HL-60 (cell line): Measurements from ENCODE around the gene ZER1.

ENCODE experiments used
- DNase-seq, 2 experiments: peaks; one replicate each; pipeline ENCODE4 v3.0.0-alpha.2; 2010 to 2020; ENCODE audit warnings: low read depth in 1 of 2, low spot score in 1 of 2
- H3K27ac ChIP-seq: fragments of 250-450 bp; sonication (Bioruptor Pico); replicated peaks from 2 replicates; pipeline ENCODE4 v1.5.1; 2020; ENCODE audit warnings: mild to moderate bottlenecking, moderate library complexity
- H3K27me3 ChIP-seq: fragments of 250-450 bp; sonication (Bioruptor Pico); 2 replicates; pipeline ENCODE4 v1.5.1; 2021; ENCODE audit warnings: mild to moderate bottlenecking, moderate library complexity; ENCODE audit not compliant: insufficient read depth, poor library complexity, severe bottlenecking
- H3K4me3 ChIP-seq: replicated peaks from 2 replicates; pipeline ENCODE4 v1.5.1; 2011; ENCODE audit warnings: mild to moderate bottlenecking, control low read depth, low read length; ENCODE audit not compliant: insufficient read depth
- GABPA ChIP-seq: IDR thresholded peaks from 2 replicates; pipeline ENCODE4 v1.6.1; 2012; ENCODE audit warnings: low read depth
- POLR2AphosphoS5 ChIP-seq: IDR thresholded peaks from 2 replicates; pipeline ENCODE4 v1.6.1; 2012; ENCODE audit warnings: low read depth
- SPI1 ChIP-seq: IDR thresholded peaks from 2 replicates; pipeline ENCODE4 v1.6.1; 2012; ENCODE audit warnings: low read depth, mild to moderate bottlenecking, borderline replicate concordance
- TF ChIP-seq, protein P1 (sequence below): IDR thresholded peaks from 2 replicates; pipeline ENCODE4 v1.6.1; 2012; ENCODE audit warnings: low read depth; ENCODE audit not compliant: insufficient replicate concordance
- TF ChIP-seq, protein P2 (sequence below): IDR thresholded peaks from one replicate; pipeline ENCODE4 v1.5.1; 2011; ENCODE audit warnings: low read length, control low read depth, inconsistent platforms; ENCODE audit not compliant: insufficient read depth

Gene ZER1

DNA sequence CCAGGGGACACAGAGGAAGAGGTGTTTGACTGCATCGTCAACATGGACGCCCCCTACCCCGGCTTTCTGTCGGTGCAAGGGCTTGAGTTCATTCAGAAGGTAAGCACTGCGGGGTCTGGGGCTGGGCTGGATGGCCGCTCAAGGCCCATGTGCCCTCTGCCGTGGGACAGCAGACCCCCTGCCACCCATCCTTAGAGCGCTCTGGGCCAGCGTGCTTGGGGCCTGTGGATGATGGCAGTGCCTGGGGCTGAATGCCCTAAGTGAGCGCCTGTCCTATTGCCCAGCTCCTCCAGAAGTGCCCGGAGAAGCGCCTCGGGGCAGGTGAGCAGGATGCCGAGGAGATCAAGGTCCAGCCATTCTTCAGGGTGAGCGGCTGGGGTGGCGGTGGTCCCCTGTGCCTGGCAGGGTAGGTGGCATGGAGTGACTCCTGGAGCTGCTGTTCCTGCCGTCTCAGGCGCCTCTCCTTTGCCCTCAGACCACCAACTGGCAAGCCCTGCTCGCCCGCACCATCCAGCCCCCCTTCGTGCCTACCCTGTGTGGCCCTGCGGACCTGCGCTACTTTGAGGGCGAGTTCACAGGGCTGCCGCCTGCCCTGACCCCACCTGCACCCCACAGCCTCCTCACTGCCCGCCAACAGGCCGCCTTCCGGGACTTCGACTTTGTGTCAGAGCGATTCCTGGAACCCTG, 51.7 kb downstream of the ZER1 start:
- no peaks in the 10 kb centered on the region for H3K27me3 ChIP-seq
- no peak overlapping the region for H3K27ac ChIP-seq
- TF ChIP-seq GABPA (no peak), SPI1 (no peak), POLR2AphosphoS5 (no peak)
- TF ChIP-seq, protein P1, sequence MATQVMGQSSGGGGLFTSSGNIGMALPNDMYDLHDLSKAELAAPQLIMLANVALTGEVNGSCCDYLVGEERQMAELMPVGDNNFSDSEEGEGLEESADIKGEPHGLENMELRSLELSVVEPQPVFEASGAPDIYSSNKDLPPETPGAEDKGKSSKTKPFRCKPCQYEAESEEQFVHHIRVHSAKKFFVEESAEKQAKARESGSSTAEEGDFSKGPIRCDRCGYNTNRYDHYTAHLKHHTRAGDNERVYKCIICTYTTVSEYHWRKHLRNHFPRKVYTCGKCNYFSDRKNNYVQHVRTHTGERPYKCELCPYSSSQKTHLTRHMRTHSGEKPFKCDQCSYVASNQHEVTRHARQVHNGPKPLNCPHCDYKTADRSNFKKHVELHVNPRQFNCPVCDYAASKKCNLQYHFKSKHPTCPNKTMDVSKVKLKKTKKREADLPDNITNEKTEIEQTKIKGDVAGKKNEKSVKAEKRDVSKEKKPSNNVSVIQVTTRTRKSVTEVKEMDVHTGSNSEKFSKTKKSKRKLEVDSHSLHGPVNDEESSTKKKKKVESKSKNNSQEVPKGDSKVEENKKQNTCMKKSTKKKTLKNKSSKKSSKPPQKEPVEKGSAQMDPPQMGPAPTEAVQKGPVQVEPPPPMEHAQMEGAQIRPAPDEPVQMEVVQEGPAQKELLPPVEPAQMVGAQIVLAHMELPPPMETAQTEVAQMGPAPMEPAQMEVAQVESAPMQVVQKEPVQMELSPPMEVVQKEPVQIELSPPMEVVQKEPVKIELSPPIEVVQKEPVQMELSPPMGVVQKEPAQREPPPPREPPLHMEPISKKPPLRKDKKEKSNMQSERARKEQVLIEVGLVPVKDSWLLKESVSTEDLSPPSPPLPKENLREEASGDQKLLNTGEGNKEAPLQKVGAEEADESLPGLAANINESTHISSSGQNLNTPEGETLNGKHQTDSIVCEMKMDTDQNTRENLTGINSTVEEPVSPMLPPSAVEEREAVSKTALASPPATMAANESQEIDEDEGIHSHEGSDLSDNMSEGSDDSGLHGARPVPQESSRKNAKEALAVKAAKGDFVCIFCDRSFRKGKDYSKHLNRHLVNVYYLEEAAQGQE = no peak
- TF ChIP-seq, protein P2, sequence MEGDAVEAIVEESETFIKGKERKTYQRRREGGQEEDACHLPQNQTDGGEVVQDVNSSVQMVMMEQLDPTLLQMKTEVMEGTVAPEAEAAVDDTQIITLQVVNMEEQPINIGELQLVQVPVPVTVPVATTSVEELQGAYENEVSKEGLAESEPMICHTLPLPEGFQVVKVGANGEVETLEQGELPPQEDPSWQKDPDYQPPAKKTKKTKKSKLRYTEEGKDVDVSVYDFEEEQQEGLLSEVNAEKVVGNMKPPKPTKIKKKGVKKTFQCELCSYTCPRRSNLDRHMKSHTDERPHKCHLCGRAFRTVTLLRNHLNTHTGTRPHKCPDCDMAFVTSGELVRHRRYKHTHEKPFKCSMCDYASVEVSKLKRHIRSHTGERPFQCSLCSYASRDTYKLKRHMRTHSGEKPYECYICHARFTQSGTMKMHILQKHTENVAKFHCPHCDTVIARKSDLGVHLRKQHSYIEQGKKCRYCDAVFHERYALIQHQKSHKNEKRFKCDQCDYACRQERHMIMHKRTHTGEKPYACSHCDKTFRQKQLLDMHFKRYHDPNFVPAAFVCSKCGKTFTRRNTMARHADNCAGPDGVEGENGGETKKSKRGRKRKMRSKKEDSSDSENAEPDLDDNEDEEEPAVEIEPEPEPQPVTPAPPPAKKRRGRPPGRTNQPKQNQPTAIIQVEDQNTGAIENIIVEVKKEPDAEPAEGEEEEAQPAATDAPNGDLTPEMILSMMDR = no peak
- no peak overlapping the region for H3K4me3 ChIP-seq
- no peak for DNase-seq

DNA sequence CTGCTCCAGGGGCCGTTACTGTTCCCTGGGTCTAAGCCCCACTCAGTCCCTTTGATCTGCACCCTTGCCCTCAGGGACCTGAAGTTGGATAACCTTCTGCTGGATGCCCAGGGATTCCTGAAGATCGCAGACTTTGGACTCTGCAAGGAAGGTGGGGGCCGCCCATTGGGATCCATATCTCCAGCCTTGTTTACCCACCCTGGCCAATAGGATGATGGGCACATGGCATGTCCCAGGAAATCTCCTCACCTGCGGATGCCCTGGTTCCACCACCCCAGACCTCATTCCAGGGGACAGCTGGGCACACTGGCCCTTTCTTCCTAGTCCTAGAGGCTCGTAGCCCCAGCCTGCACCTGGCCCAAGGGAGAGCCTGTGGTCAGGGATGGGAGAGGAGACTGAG, 53.3 kb downstream of the ZER1 start:
- no peak for TF ChIP-seq SPI1
- no peak for TF ChIP-seq POLR2AphosphoS5
- H3K27me3 ChIP-seq = no peaks in the 10 kb centered on the region
- no peak overlapping the region for H3K4me3 ChIP-seq
- no peak overlapping the region for H3K27ac ChIP-seq
- no peak for DNase-seq

DNA sequence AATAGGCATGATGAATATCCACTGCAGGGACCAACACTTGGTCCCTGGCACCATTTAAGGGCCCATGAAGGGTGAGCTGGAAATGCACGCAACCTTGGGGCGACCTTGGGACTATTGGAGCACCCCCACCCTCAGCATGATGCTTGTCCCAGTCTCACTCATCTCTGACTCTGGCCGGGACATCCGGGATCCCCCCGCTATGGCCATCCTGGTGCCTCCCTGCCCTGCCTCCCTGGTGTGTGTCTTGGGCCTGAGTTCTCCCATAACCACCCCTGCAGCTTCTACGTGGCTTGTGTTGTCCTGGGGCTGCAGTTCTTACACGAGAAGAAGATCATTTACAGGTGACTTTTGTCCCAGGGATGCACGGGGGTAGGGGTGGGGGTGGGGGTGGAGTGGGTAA, 53.7 kb downstream of the ZER1 start:
- DNase-seq = no peak
- no peaks in the 10 kb centered on the region for H3K27me3 ChIP-seq
- no peak overlapping the region for H3K4me3 ChIP-seq
- TF ChIP-seq, protein P2 = no peak
- no peak for TF ChIP-seq SPI1
- TF ChIP-seq, protein P1 = no peak
- TF ChIP-seq GABPA = no peak
- no peak for TF ChIP-seq POLR2AphosphoS5
- no peak overlapping the region for H3K27ac ChIP-seq

DNA sequence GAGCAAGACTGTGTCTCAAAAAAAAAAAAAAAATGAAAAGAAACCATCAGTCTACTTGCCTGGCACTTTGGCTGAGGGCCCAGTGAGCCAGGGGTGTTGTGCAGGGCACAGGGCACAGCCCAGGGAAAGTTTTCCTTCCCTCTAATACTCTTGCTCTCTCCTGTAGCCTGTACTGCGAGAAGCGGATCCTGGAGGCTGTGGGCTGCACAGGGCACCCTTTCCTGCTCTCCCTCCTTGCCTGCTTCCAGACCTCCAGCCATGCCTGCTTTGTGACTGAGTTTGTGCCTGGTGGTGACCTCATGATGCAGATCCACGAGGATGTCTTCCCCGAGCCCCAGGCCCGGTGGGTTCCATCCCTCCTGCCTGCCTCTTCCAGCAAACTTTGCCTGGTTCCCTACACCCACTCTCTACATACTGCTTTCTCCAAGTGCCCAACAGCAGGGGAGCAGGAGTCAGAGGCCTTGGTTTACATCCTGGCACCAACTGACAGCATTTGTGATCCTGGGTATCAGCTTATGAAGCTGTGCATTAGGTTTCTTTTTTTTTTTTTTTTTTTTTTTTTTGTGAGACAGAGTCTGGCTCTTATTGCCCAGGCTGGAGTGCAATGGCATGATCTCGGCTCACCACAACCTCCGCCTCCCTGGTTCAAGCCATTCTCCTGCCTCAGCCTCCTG, 55.0 kb downstream of the ZER1 start:
- no peak for DNase-seq
- no peak overlapping the region for H3K27ac ChIP-seq
- H3K4me3 ChIP-seq = no peak overlapping the region
- H3K27me3 ChIP-seq = no peaks in the 10 kb centered on the region
- TF ChIP-seq POLR2AphosphoS5 (no peak), SPI1 (no peak), GABPA (no peak)
- TF ChIP-seq, protein P1 = no peak
- TF ChIP-seq, protein P2 = no peak
